HEK293 (cell line): ENCODE data around the gene ZNF830.

Experiments used
- CTCF ChIA-PET: fragments of 350-600 bp; formaldehyde crosslinking; extraction: SDS; loops from one replicate; lab custom pipeline; 2021; ENCODE audit warnings: antibody characterized with exemption; lab: Yijun Ruan, JAX
- POLR2A ChIA-PET: fragments of 300-600 bp; formaldehyde crosslinking; extraction: SDS; loops from one replicate; lab custom pipeline; 2020; ENCODE audit warnings: antibody characterized with exemption, inconsistent platforms; lab: Yijun Ruan, JAX
- H3K27ac ChIP-seq: fragments of 200-500 bp; sonication (Bioruptor generic); 2 replicates; pipeline ENCODE4 v1.5.1; 2014; ENCODE audit warnings: low read depth, low read length, control low read depth, inconsistent platforms; ENCODE audit errors: extremely low read depth
- H3K36me3 ChIP-seq, 2 experiments: fragments of 200-500 bp in 1 of 2; sonication (Bioruptor generic) in 1 of 2; 1 replicate in 1 of 2; 2 replicates in 1 of 2; pipeline ENCODE4 v1.5.1; 2014 to 2017; ENCODE audit warnings: inconsistent platforms in 2 of 2, low read length in 2 of 2; ENCODE audit not compliant: control insufficient read depth in 2 of 2, insufficient read depth in 1 of 2
- H3K4me1 ChIP-seq: fragments of 200-500 bp; sonication (Bioruptor generic); 2 replicates; pipeline ENCODE4 v1.5.1; 2014; ENCODE audit warnings: mild to moderate bottlenecking, low read length, inconsistent platforms; ENCODE audit not compliant: control insufficient read depth, insufficient read depth
- H3K4me3 ChIP-seq: 2 replicates; pipeline ENCODE4 v1.5.1; 2011; ENCODE audit warnings: low read depth, mild to moderate bottlenecking, control low read depth, low read length, moderate library complexity
- H3K9me3 ChIP-seq: fragments of 200-500 bp; sonication (Bioruptor generic); 2 replicates; pipeline ENCODE4 v1.5.1; 2014; ENCODE audit warnings: low read depth, low read length, inconsistent platforms; ENCODE audit not compliant: control insufficient read depth, insufficient read depth
- BCL6B ChIP-seq: fragments of 450-650 bp; formaldehyde crosslinking; IDR thresholded peaks from 2 replicates; pipeline ENCODE4 v1.5.1; 2017; ENCODE audit warnings: missing biosample characterization, missing genetic modification characterization
- GLI4 ChIP-seq: fragments of 450-650 bp; formaldehyde crosslinking; IDR thresholded peaks from 2 replicates; pipeline ENCODE4 v1.5.1; 2016; ENCODE audit warnings: missing biosample characterization, missing genetic modification characterization
- IKZF3 ChIP-seq: fragments of 450-650 bp; IDR thresholded peaks from 2 replicates; pipeline ENCODE4 v1.5.0; 2018; ENCODE audit warnings: missing biosample characterization, mild to moderate bottlenecking, missing genetic modification characterization, moderate library complexity
- SETDB1 ChIP-seq: IDR thresholded peaks from one replicate; pipeline ENCODE4 v1.6.1; 2017; ENCODE audit warnings: mild to moderate bottlenecking, low read length, moderate library complexity, mixed read lengths; ENCODE audit not compliant: insufficient read length
- TSHZ1 ChIP-seq: fragments of 450-650 bp; formaldehyde crosslinking; IDR thresholded peaks from 2 replicates; pipeline ENCODE4 v1.5.1; 2016; ENCODE audit warnings: missing biosample characterization, missing genetic modification characterization, borderline replicate concordance
- YY2 ChIP-seq: fragments of 450-650 bp; formaldehyde crosslinking; IDR thresholded peaks from 2 replicates; pipeline ENCODE4 v1.5.1; 2016; ENCODE audit warnings: missing biosample characterization, missing genetic modification characterization
- ZBTB26 ChIP-seq: fragments of 450-650 bp; formaldehyde crosslinking; optimal IDR thresholded peaks from 2 replicates; pipeline ENCODE3; 2016; ENCODE audit warnings: missing biosample characterization, mild to moderate bottlenecking, missing genetic modification characterization
- ZNF169 ChIP-seq: fragments of 450-650 bp; formaldehyde crosslinking; IDR thresholded peaks from 2 replicates; pipeline ENCODE4 v1.5.1; 2016; ENCODE audit warnings: missing biosample characterization, missing genetic modification characterization
- ZNF350 ChIP-seq: fragments of 450-650 bp; formaldehyde crosslinking; IDR thresholded peaks from 2 replicates; pipeline ENCODE4 v1.5.0; 2017; ENCODE audit warnings: missing biosample characterization, mild to moderate bottlenecking, missing genetic modification characterization
- ZNF423 ChIP-seq: fragments of 450-650 bp; formaldehyde crosslinking; IDR thresholded peaks from 2 replicates; pipeline ENCODE4 v1.5.1; 2016; ENCODE audit warnings: missing biosample characterization, missing genetic modification characterization
- ZNF426 ChIP-seq: fragments of 450-650 bp; formaldehyde crosslinking; IDR thresholded peaks from 2 replicates; pipeline ENCODE4 v1.5.1; 2017; ENCODE audit warnings: missing biosample characterization, missing genetic modification characterization, mild to moderate bottlenecking, inconsistent platforms, moderate library complexity
- ZNF449 ChIP-seq: fragments of 450-650 bp; formaldehyde crosslinking; IDR thresholded peaks from 2 replicates; pipeline ENCODE4 v1.5.1; 2017; ENCODE audit warnings: missing biosample characterization, mild to moderate bottlenecking, missing genetic modification characterization, moderate library complexity
- ZNF544 ChIP-seq: fragments of 450-650 bp; formaldehyde crosslinking; IDR thresholded peaks from 2 replicates; pipeline ENCODE4 v1.5.0; 2017; ENCODE audit warnings: missing biosample characterization, missing genetic modification characterization
- ZNF639 ChIP-seq: fragments of 450-650 bp; formaldehyde crosslinking; IDR thresholded peaks from 2 replicates; pipeline ENCODE4 v1.5.1; 2016; ENCODE audit warnings: missing biosample characterization, missing genetic modification characterization
- ZNF660 ChIP-seq: fragments of 450-650 bp; IDR thresholded peaks from 2 replicates; pipeline ENCODE4 v1.5.1; 2018; ENCODE audit warnings: missing biosample characterization, mild to moderate bottlenecking, missing genetic modification characterization
- ZNF704 ChIP-seq: fragments of 450-650 bp; formaldehyde crosslinking; IDR thresholded peaks from 2 replicates; pipeline ENCODE4 v1.5.1; 2016; ENCODE audit warnings: missing biosample characterization, missing genetic modification characterization
- ZNF76 ChIP-seq: fragments of 450-650 bp; formaldehyde crosslinking; IDR thresholded peaks from 2 replicates; pipeline ENCODE4; 2016; ENCODE audit warnings: low read depth, missing biosample characterization, missing genetic modification characterization, borderline replicate concordance
- ZNF776 ChIP-seq: fragments of 450-650 bp; formaldehyde crosslinking; IDR thresholded peaks from 2 replicates; pipeline ENCODE4 v1.5.0; 2017; ENCODE audit warnings: missing biosample characterization, missing genetic modification characterization, borderline replicate concordance

Gene ZNF830

GRCh38 chr17:34958438-34958837 lies 2.9 kb upstream of the ZNF830 start (continued):
- TF ChIP-seq ZNF639 (tag by site-specific recombination) (no peak), GLI4 (no peak)

GRCh38 chr17:34974179-34974578 lies 12.8 kb downstream of the ZNF830 start:
- TF ChIP-seq ZNF449 (tag by site-specific recombination) (no peak), ZNF776 (tag by site-specific recombination) (no peak), ZNF76 (tag by site-specific recombination) (no peak), SETDB1 (no peak), ZNF169 (tag by site-specific recombination) (no peak), ZNF350 (tag by site-specific recombination) (no peak), YY2 (tag by site-specific recombination) (no peak)
- Histone ChIP-seq H3K9me3 (no peaks in the 10 kb centered on the region), H3K27ac (no peak overlapping the region), H3K4me1 (no peaks in the 10 kb centered on the region), H3K4me3 (no peak overlapping the region), H3K36me3 (peaks cover 0 to 1% of the 10 kb centered on the region in 2 experiments; a peak in 1 of 3 replicates)
- CTCF ChIA-PET = interaction anchor here (0.6 to 1.2 kb wide), 4 partner anchors 61 to 458 kb away, joined by 3 to 4 read pairs (median 3); no protein-coding TSS in a partner anchor
- POLR2A ChIA-PET = interaction anchor here (0.8 to 1.8 kb wide), 2 partner anchors 10 to 13 kb away, joined by 3 to 6 read pairs; partner anchors contain the start of genes CCT6B and ZNF830

- H3K4me3 ChIP-seq = no peak overlapping the region
- no peaks in the 10 kb centered on the region for H3K36me3 ChIP-seq
- no peaks in the 10 kb centered on the region; the same call in 1 of the 2 replicates for H3K4me1 ChIP-seq
- no peaks in the 10 kb centered on the region for H3K9me3 ChIP-seq
- POLR2A ChIA-PET = interaction anchor here (0.8 to 1.8 kb wide), 2 partner anchors 11 to 14 kb away, joined by 3 to 6 read pairs; partner anchors contain the start of genes CCT6B and ZNF830
- CTCF ChIA-PET = interaction anchor here (0.6 to 1.2 kb wide), 3 partner anchors 60 to 433 kb away, joined by 3 read pairs; no protein-coding TSS in a partner anchor
- H3K27ac ChIP-seq = no peak overlapping the region
- TF ChIP-seq ZNF423 = no peak
- no peak for TF ChIP-seq TSHZ1 (tag by site-specific recombination)
- no peak for TF ChIP-seq ZNF660 (tag by site-specific recombination)
- no peak for TF ChIP-seq ZNF544 (tag by site-specific recombination)
- no peak for TF ChIP-seq ZNF426 (tag by site-specific recombination)
- TF ChIP-seq ZNF449 (tag by site-specific recombination) = no peak
- TF ChIP-seq BCL6B (tag by site-specific recombination) = no peak
- no peak for TF ChIP-seq IKZF3
- TF ChIP-seq ZNF704 = no peak
- no peak for TF ChIP-seq ZBTB26 (tag by site-specific recombination)
Measured at GRCh38 chr17:34974794-34975785, 13.8 kb downstream of the ZNF830 start.
